NB4 (cell line): ENCODE measurements around the gene UCHL5.

Experiments used
- MAX ChIP-seq: IDR thresholded peaks from 2 replicates; pipeline ENCODE4 v1.6.1; 2011; ENCODE audit warnings: low read depth, low read length
- POLR2A ChIP-seq: IDR thresholded peaks from 2 replicates; pipeline ENCODE4 v1.6.1; 2011; ENCODE audit warnings: mild to moderate bottlenecking; ENCODE audit not compliant: insufficient read length; ENCODE audit errors: extremely low read depth
- TF ChIP-seq, protein P1 (sequence below): IDR thresholded peaks from one replicate; pipeline ENCODE4 v1.5.1; 2012; ENCODE audit warnings: low read depth, low read length

DNA sequence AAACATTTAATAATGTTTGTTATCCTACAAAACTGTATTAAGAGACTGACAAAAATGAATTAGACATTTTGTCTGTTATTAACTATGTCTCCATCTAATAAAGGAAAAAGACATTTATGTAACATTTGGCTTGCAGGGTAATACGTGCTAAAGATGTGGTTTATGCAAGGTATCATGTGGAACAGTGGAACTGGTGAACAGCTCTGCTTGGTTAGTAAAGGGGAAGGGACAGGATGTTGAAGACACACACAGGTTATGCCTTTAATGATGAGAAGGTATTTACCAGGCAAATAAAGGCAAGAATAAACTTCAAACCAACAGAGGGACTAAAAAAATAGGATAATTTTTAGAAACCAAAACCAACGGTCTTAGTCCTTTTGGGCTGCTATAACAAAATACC lies 93.1 kb downstream of the UCHL5 start:
- TF ChIP-seq, protein P1, sequence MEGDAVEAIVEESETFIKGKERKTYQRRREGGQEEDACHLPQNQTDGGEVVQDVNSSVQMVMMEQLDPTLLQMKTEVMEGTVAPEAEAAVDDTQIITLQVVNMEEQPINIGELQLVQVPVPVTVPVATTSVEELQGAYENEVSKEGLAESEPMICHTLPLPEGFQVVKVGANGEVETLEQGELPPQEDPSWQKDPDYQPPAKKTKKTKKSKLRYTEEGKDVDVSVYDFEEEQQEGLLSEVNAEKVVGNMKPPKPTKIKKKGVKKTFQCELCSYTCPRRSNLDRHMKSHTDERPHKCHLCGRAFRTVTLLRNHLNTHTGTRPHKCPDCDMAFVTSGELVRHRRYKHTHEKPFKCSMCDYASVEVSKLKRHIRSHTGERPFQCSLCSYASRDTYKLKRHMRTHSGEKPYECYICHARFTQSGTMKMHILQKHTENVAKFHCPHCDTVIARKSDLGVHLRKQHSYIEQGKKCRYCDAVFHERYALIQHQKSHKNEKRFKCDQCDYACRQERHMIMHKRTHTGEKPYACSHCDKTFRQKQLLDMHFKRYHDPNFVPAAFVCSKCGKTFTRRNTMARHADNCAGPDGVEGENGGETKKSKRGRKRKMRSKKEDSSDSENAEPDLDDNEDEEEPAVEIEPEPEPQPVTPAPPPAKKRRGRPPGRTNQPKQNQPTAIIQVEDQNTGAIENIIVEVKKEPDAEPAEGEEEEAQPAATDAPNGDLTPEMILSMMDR, result no peak
- TF ChIP-seq MAX, result no peak
- no peak for TF ChIP-seq POLR2A
